Measurements from ENCODE around the gene BEX4. TPM values are rescaled to one million over a fixed set of nuclear protein-coding genes. Genes with fewer than 3 reads are reported as not detected.
"Not testable (repeated sequence)": the region's sequence is repeated elsewhere in the genome, so short reads cannot be mapped to it uniquely, and the experiment has no call there.

BEX4 gene
- total RNA-seq, 5 donors from 2014 or later (not counting 1 experiment from before 2014, with no cell fraction given) = 23.8 to 53.6 (median 29.4) TPM

DNA sequence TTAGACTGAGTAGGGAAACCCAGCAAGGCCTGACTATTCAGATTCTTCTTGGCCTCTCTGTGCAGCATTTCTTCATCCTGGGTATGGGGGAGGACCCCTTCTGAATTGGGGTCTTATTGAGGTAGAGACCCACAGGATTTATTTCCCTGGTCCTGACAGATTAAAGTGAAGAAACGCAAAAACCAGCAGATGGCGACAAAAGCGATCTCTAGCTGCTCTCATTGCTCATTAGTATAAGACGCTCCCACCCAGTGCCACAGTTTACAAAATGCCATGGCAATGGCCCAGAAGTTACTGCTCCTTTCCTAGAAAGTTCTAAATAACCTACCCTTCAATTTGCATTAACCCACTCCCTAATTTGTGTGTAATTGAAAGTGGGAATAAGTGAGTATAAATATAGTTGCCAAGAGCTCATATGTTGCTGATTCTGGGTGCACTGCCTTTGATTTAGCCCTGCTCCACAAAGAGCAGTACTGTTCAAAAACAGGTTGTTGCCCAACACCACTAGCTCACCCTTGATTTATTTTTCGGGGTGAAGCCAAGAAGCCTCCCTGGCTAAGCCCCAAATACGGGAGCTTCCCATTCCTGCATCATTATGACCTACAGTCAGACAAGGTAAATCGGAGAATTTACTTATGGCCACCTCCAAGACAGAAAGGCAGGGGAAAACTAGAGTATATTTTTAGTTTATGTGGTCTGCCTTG is 3.7 kb upstream of the BEX4 start:
- DNase-seq = peak in 28 of 35 experiments; percentile 11 to 72 (median 34)

DNA sequence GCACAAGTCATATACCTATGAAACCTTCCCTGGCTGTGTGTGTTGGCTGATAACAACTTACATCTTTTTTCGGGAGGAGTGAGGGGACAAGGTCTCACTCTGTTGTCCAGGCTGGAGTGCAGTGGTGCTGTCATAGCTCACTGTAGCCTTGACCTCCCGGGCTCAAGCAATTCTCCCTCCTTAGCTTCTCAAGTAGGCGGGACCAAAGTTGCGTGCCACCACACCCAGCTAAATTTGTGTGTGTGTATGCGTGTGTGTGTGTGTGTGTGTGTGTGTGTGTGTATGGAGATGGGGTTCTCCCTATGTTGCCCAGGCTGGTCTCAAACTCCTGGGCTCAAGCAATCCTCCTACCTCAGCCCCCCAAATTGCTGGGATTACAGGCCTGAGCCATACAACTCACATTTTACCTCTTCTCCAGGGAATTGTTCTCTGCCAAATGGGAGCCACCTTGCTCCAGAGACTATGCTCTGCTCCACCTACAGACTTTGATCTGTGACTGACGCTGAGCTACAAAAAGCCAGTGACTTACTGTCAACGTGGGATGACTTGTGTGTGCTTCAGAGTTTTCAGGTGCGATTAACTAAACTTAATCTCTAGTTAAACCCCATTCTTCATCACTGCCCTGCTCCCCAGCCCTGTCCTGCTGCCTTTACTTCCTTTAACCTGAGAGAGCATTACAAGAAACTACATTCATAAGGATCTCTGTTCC is 2.0 kb upstream of the BEX4 start:
- Mint-ChIP-seq H3K9me3 (no peaks in the 10 kb centered on the region), H3K4me3 (no peak overlapping the region), H3K36me3 (peaks cover 6% of the 10 kb centered on the region), H3K27me3 (peaks cover 3 to 8% of the 10 kb centered on the region in 2 donors), H3K27ac (no peak overlapping the region), H3K4me1 (peaks cover 9 to 13% (median 11%) of the 10 kb centered on the region in 3 donors)
- Histone ChIP-seq H3K27me3 (replicated peaks in 1 of 2; ENCODE audit: control insufficient read depth in 2 of 2, extremely low read depth in 1 of 2, insufficient read depth in 2 of 2, low read length in 1 of 2) (peaks cover 0 to 4% of the 10 kb centered on the region in 2 experiments), H3K27ac (ENCODE audit: low read length) (no peak overlapping the region), H3K9me3 (no peaks in the 10 kb centered on the region), H3K36me3 (ENCODE audit: control insufficient read depth in 2 of 2, extremely low read depth in 1 of 2, insufficient read depth in 1 of 2, low read length in 1 of 2) (no peaks in the 10 kb centered on the region), H3K4me1 (ENCODE audit: control insufficient read depth in 1 of 2, extremely low read depth in 1 of 2, insufficient read depth in 2 of 2, low read length in 2 of 2) (peaks cover 0 to 10% of the 10 kb centered on the region in 2 experiments), H3K4me3 (ENCODE audit: control insufficient read depth in 1 of 2, extremely low read depth in 1 of 2, low read length in 1 of 2) (no peak overlapping the region)
- no peak for DNase-seq
- ChIA-PET POLR2A (interaction anchor here in 1 of 2 donors (0.6 kb wide), 1 partner anchor 238 kb away, joined by 3 read pairs; no protein-coding TSS in a partner anchor), CTCF (interaction anchor here (0.6 to 1.4 kb wide), 2 partner anchors 251 to 268 kb away, joined by 4 to 5 read pairs; no protein-coding TSS in a partner anchor)
- ATAC-seq (replicated peaks in 1 of 4) = no peak
- no CpG with 5 or more reads among the region's 8 CpGs for WGBS (ENCODE audit: insufficient coverage)

More for the DNA sequence above, 3.7 kb upstream of the BEX4 start:
- Histone ChIP-seq H3K4me3 (ENCODE audit: control insufficient read depth in 1 of 2, extremely low read depth in 1 of 2, low read length in 1 of 2) (no peak overlapping the region), H3K27ac (ENCODE audit: low read length) (no peak overlapping the region), H3K4me1 (ENCODE audit: control insufficient read depth in 1 of 2, extremely low read depth in 1 of 2, insufficient read depth in 2 of 2, low read length in 2 of 2) (peaks cover 0 to 10% of the 10 kb centered on the region in 2 experiments), H3K36me3 (ENCODE audit: control insufficient read depth in 2 of 2, extremely low read depth in 1 of 2, insufficient read depth in 1 of 2, low read length in 1 of 2) (no peaks in the 10 kb centered on the region), H3K9me3 (no peaks in the 10 kb centered on the region), H3K27me3 (replicated peaks in 1 of 2; ENCODE audit: control insufficient read depth in 2 of 2, extremely low read depth in 1 of 2, insufficient read depth in 2 of 2, low read length in 1 of 2) (peaks cover 0 to 4% of the 10 kb centered on the region in 2 experiments)
- CTCF ChIA-PET = interaction anchor here (0.7 to 1.2 kb wide), 10 partner anchors 9 to 310 kb away, joined by 3 to 10 read pairs (median 3); no protein-coding TSS in a partner anchor
- no peak overlapping the region for H3K4me3 Mint-ChIP-seq
- ATAC-seq (replicated peaks in 1 of 4) = peak in 2 of 4 experiments; percentile 22 to 28
- peaks cover 3 to 6% of the 10 kb centered on the region in 2 donors for H3K27me3 Mint-ChIP-seq
- H3K4me1 Mint-ChIP-seq = peaks cover 5 to 11% (median 9%) of the 10 kb centered on the region in 3 donors
- WGBS (ENCODE audit: insufficient coverage) = 60% methylated on average over 1 of the region's 7 CpGs
- H3K36me3 Mint-ChIP-seq = no peaks in the 10 kb centered on the region
- H3K27ac Mint-ChIP-seq = no peak overlapping the region
- POLR2A ChIA-PET = interaction anchor here in 1 of 2 donors (1.1 kb wide), 1 partner anchor 38 kb away, joined by 3 read pairs; no protein-coding TSS in a partner anchor
- no peaks in the 10 kb centered on the region for H3K9me3 Mint-ChIP-seq

DNA sequence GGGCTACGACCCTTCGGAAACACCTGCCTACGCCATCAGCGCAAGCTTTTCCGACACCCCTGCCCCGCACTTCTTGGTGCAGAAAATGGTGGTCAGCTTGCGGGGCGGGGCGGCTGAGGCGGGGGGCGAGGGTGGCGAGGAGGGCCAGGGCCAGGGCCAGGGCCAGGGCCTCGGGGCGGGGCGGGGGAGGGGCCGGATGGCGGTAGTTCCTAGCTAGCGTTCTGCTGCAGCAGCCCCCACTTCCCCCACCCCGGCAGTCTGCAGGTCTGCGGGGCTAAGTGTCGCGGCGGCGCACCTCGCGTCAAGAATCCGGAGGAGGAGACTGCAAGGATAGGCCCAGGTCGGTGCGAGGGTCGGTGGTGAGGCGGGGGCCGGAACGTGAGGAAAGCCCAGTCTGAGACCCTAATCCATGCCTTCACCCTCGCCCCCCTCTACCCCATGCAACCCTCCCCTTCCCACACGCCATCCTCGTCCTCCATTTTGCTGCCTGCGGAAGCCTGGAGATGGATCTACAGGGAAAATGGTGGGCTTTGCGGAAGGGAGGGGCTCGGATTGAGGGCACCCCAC is 600 bp downstream of the BEX4 start:
- Histone ChIP-seq H3K27ac (ENCODE audit: low read length) (peak overlapping the region; percentile 86), H3K9me3 (no peaks in the 10 kb centered on the region), H3K36me3 (ENCODE audit: control insufficient read depth in 2 of 2, extremely low read depth in 1 of 2, insufficient read depth in 1 of 2, low read length in 1 of 2) (no peaks in the 10 kb centered on the region), H3K4me3 (ENCODE audit: control insufficient read depth in 1 of 2, extremely low read depth in 1 of 2, low read length in 1 of 2) (peak overlapping the region; percentile 52 to 70), H3K4me1 (ENCODE audit: control insufficient read depth in 1 of 2, extremely low read depth in 1 of 2, insufficient read depth in 2 of 2, low read length in 2 of 2) (peaks cover 0 to 10% of the 10 kb centered on the region in 2 experiments), H3K27me3 (replicated peaks in 1 of 2; ENCODE audit: control insufficient read depth in 2 of 2, extremely low read depth in 1 of 2, insufficient read depth in 2 of 2, low read length in 1 of 2) (peaks cover 0 to 7% of the 10 kb centered on the region in 2 experiments)
- Mint-ChIP-seq H3K36me3 (peaks cover 6% of the 10 kb centered on the region), H3K4me3 (peak overlapping the region; percentile 76 to 81 (median 80)), H3K4me1 (peaks cover 9 to 13% (median 11%) of the 10 kb centered on the region in 3 donors), H3K27ac (no peak overlapping the region), H3K27me3 (peaks cover 3 to 18% of the 10 kb centered on the region in 2 donors), H3K9me3 (no peaks in the 10 kb centered on the region)
- peak in 34 of 35 experiments; percentile 9 to 57 (median 39) for DNase-seq
- peak; percentile 50 to 76 (median 70) for ATAC-seq (replicated peaks in 1 of 4)
- ChIA-PET CTCF (no interaction called here), POLR2A (no interaction called here)
- 4% methylated on average over 5 of the region's 39 CpGs for WGBS (ENCODE audit: insufficient coverage)

DNA sequence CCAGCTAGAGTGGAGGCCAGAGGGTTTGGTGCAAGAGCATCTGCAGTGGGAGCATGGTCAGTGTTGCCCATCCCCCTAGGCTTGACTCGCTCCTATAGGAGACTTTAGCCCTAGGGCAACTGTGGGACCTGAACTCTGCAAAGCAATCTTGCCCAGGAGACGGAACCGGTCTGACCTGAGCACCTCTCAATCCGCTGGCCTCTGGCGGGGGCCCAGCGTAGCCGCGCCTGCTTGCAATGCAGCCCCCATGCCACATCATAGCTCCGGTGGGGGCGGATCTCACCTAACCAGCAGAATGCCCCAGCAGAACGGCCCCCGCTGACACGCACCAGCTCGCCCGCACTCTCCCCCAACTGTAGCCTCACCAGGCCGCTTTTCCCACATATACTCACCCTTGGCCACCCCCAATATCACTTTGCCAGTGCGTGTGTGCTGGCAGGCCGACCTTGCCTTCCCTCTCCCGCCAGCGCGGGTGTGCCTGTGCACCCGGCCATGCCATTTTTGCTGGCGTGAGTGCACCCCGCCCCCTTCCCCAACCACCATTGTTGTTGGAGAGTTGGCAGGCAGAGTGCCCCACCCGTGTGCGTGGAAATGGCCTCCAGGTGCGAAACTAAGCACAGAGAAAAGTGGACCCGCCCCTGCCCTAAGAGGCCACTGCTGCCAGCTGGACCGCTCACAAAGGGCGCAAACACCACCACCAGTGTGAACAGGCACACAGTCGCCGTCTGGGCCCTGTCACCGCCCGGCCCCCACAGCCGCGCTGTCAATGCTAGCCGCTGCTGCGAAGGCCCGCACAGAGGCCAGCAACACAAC is 5.8 kb downstream of the BEX4 start:
- no peak overlapping the region for H3K4me3 ChIP-seq (ENCODE audit: control insufficient read depth in 1 of 2, extremely low read depth in 1 of 2, low read length in 1 of 2)
- DNase-seq (no peak), ATAC-seq (replicated peaks in 1 of 4) (no peak)
- peaks cover 0 to 13% of the 10 kb centered on the region in 2 experiments for H3K27me3 ChIP-seq (replicated peaks in 1 of 2; ENCODE audit: control insufficient read depth in 2 of 2, extremely low read depth in 1 of 2, insufficient read depth in 2 of 2, low read length in 1 of 2)
- ChIA-PET POLR2A (no interaction called here), CTCF (no interaction called here)
- H3K4me1 ChIP-seq (ENCODE audit: control insufficient read depth in 1 of 2, extremely low read depth in 1 of 2, insufficient read depth in 2 of 2, low read length in 2 of 2) = peaks cover 0 to 4% of the 10 kb centered on the region in 2 experiments
- Mint-ChIP-seq H3K9me3 (no peaks in the 10 kb centered on the region), H3K4me3 (no peak overlapping the region), H3K36me3 (peaks cover 6% of the 10 kb centered on the region), H3K27me3 (peaks cover 5 to 38% of the 10 kb centered on the region in 2 donors), H3K27ac (no peak overlapping the region), H3K4me1 (peaks cover 4 to 7% (median 6%) of the 10 kb centered on the region in 3 donors)
- WGBS (ENCODE audit: insufficient coverage) = 93% methylated on average over 4 of the region's 39 CpGs
- H3K36me3 ChIP-seq (ENCODE audit: control insufficient read depth in 2 of 2, extremely low read depth in 1 of 2, insufficient read depth in 1 of 2, low read length in 1 of 2) = no peaks in the 10 kb centered on the region
- no peak overlapping the region for H3K27ac ChIP-seq (ENCODE audit: low read length)
- H3K9me3 ChIP-seq = no peaks in the 10 kb centered on the region

DNA sequence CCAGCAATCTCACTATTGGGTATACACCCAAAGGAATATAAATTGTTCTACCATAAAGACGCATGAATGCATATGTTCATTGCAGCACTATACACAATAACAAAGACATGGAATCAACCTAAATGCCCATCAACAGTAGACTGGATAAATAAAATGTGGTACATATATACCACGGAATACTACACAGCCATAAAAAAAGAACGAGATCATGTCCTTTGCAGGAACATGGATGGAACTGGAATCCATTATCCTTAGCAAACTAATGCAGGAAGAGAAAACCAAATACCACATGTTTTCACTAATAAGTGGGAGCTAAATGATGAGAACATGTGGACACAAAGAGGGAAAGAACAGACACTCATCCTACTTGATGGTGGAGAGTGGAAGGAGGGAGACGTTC is 11.0 kb downstream of the BEX4 start:
- H3K4me3 Mint-ChIP-seq; DNase-seq; H3K4me1 Mint-ChIP-seq; H3K27ac ChIP-seq (ENCODE audit: low read length); H3K36me3 ChIP-seq (ENCODE audit: control insufficient read depth in 2 of 2, extremely low read depth in 1 of 2, insufficient read depth in 1 of 2, low read length in 1 of 2); H3K4me3 ChIP-seq (ENCODE audit: control insufficient read depth in 1 of 2, extremely low read depth in 1 of 2, low read length in 1 of 2); POLR2A ChIA-PET; ATAC-seq (replicated peaks in 1 of 4); H3K27ac Mint-ChIP-seq; H3K9me3 Mint-ChIP-seq; H3K27me3 ChIP-seq (replicated peaks in 1 of 2; ENCODE audit: control insufficient read depth in 2 of 2, extremely low read depth in 1 of 2, insufficient read depth in 2 of 2, low read length in 1 of 2); CTCF ChIA-PET; H3K4me1 ChIP-seq (ENCODE audit: control insufficient read depth in 1 of 2, extremely low read depth in 1 of 2, insufficient read depth in 2 of 2, low read length in 2 of 2); H3K36me3 Mint-ChIP-seq; H3K9me3 ChIP-seq: not testable (repeated sequence)
- WGBS (ENCODE audit: insufficient coverage) = no CpG with 5 or more reads among the region's 4 CpGs
- peaks cover 4 to 33% of the 10 kb centered on the region in 2 donors for H3K27me3 Mint-ChIP-seq

Measured in T-cell (primary cell).